ENCODE results near the gene USP3. TPM values are rescaled to one million over a fixed set of nuclear protein-coding genes. Genes with fewer than 3 reads are reported as not detected.

Gene USP3
- total RNA-seq, 1 donor from 2014 or later: 57.3 TPM

- H3K9me3 Mint-ChIP-seq: no peaks in the 10 kb centered on the region
- peak overlapping the region; percentile 29 for H3K4me3 Mint-ChIP-seq
- H3K27me3 Mint-ChIP-seq: peaks cover 22% of the 10 kb centered on the region
Observed at GRCh38 chr15:63460210-63461155, 43.9 kb upstream of the USP3 start.

GRCh38 chr15:63461230-63461985, 43.0 kb upstream of the USP3 start:
- peak overlapping the region; percentile 79 for H3K27ac Mint-ChIP-seq
- H3K27me3 Mint-ChIP-seq: peaks cover 24% of the 10 kb centered on the region
- DNase-seq (ENCODE audit: extremely low spot score, unreplicated experiment): no peak
- H3K9me3 Mint-ChIP-seq: no peaks in the 10 kb centered on the region
- H3K4me1 Mint-ChIP-seq (ENCODE audit: unreplicated experiment): peaks cover 42% of the 10 kb centered on the region
- H3K36me3 Mint-ChIP-seq: no peaks in the 10 kb centered on the region
- TF ChIP-seq, protein P1, sequence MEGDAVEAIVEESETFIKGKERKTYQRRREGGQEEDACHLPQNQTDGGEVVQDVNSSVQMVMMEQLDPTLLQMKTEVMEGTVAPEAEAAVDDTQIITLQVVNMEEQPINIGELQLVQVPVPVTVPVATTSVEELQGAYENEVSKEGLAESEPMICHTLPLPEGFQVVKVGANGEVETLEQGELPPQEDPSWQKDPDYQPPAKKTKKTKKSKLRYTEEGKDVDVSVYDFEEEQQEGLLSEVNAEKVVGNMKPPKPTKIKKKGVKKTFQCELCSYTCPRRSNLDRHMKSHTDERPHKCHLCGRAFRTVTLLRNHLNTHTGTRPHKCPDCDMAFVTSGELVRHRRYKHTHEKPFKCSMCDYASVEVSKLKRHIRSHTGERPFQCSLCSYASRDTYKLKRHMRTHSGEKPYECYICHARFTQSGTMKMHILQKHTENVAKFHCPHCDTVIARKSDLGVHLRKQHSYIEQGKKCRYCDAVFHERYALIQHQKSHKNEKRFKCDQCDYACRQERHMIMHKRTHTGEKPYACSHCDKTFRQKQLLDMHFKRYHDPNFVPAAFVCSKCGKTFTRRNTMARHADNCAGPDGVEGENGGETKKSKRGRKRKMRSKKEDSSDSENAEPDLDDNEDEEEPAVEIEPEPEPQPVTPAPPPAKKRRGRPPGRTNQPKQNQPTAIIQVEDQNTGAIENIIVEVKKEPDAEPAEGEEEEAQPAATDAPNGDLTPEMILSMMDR (conservative IDR thresholded peaks at IDR 0.05): no peak
- H3K4me3 Mint-ChIP-seq: peak overlapping the region; percentile 45

More at GRCh38 chr15:63460210-63461155, 43.9 kb upstream of the USP3 start:
- DNase-seq (ENCODE audit: extremely low spot score, unreplicated experiment): no peak
- H3K36me3 Mint-ChIP-seq: no peaks in the 10 kb centered on the region
- TF ChIP-seq, protein P1 (conservative IDR thresholded peaks at IDR 0.05): no peak
- peaks cover 37% of the 10 kb centered on the region for H3K4me1 Mint-ChIP-seq (ENCODE audit: unreplicated experiment)
- peak overlapping the region; percentile 79 for H3K27ac Mint-ChIP-seq

- H3K4me3 Mint-ChIP-seq: no peak overlapping the region
- peaks cover 29% of the 10 kb centered on the region for H3K27me3 Mint-ChIP-seq
- H3K4me1 Mint-ChIP-seq (ENCODE audit: unreplicated experiment): peaks cover 47% of the 10 kb centered on the region
- no peaks in the 10 kb centered on the region for H3K9me3 Mint-ChIP-seq
- DNase-seq (ENCODE audit: extremely low spot score, unreplicated experiment): no peak
- no peaks in the 10 kb centered on the region for H3K36me3 Mint-ChIP-seq
- no peak overlapping the region for H3K27ac Mint-ChIP-seq
- TF ChIP-seq, protein P1 (conservative IDR thresholded peaks at IDR 0.05): no peak
Observed at GRCh38 chr15:63462088-63462487, 42.3 kb upstream of the USP3 start.

GRCh38 chr15:63463036-63463435, 41.4 kb upstream of the USP3 start:
- Mint-ChIP-seq H3K36me3 (no peaks in the 10 kb centered on the region), H3K9me3 (no peaks in the 10 kb centered on the region), H3K27me3 (peaks cover 29% of the 10 kb centered on the region), H3K27ac (no peak overlapping the region), H3K4me3 (no peak overlapping the region), H3K4me1 (ENCODE audit: unreplicated experiment) (peaks cover 43% of the 10 kb centered on the region)
- DNase-seq (ENCODE audit: extremely low spot score, unreplicated experiment): no peak
- TF ChIP-seq, protein P1 (conservative IDR thresholded peaks at IDR 0.05): no peak

GRCh38 chr15:63463793-63464192, 40.6 kb upstream of the USP3 start:
- H3K27me3 Mint-ChIP-seq: peaks cover 30% of the 10 kb centered on the region
- no peaks in the 10 kb centered on the region for H3K36me3 Mint-ChIP-seq
- DNase-seq (ENCODE audit: extremely low spot score, unreplicated experiment): no peak
- no peak overlapping the region for H3K4me3 Mint-ChIP-seq
- TF ChIP-seq, protein P1 (conservative IDR thresholded peaks at IDR 0.05): no peak
- H3K9me3 Mint-ChIP-seq: no peaks in the 10 kb centered on the region
- H3K27ac Mint-ChIP-seq: no peak overlapping the region
- peaks cover 43% of the 10 kb centered on the region for H3K4me1 Mint-ChIP-seq (ENCODE audit: unreplicated experiment)
